Heart left ventricle (tissue), 13 donors: ENCODE data around the gene INTS2.

ENCODE experiments used
- CTCF ChIP-seq, 12 donors: fragments of 200-600 bp; sonication (generic) in 4 of 12; IDR thresholded peaks; one replicate each; pipeline versions ENCODE4 v1.5.0 to v1.8.0; 2018 to 2022; ENCODE audit warnings: antibody characterized with exemption in 12 of 12, mild to moderate bottlenecking in 5 of 12
- POLR2A ChIP-seq, 2 donors: fragments of 450-650 bp; IDR thresholded peaks; one replicate each; pipeline ENCODE4 v1.6.1; 2017; ENCODE audit warnings: antibody characterized with exemption in 2 of 2, mild to moderate bottlenecking in 2 of 2, moderate library complexity in 2 of 2
- donor health status: ischemic (EF 13 %, LVEDD 7.1; RV severe dilation, severe dysfunction).
- donor health status: DM: no; HTN: yes; CAD: no.
- donor health status: DM: no; HTN: no; CAD: no.
- donor health status: ischemic (EF 25% LVEDD 6.9; RV normal size, moderate dysfunction).
- donor health status: ischemic (EF 25% LVEDD 5.7; RV mildly dilated, moderate dysfunction).
- donor health status: ischemic (EF 35%, LVEDD 5.7; RV mildly dilated, moderate dysfunction).
- donor health status: nonischemic (EF 11% LVEDD 7.7; RV severe dilation, severe dysfunction).
- donor health status: DM: yes; HTN: yes; CAD: no.
- donor health status: PGD.
- donor health status: ischemic (EF 29% LVEDD 5.4; RV normal size, mild dysfunction).
- donor health status: nonischemic (EF 23%, LVEDD 6.1; RV moderate dilation, normal function).

GRCh38 chr17:61974115-61974514 lies 46.3 kb upstream of the INTS2 start:
- TF ChIP-seq CTCF (IDR thresholded peaks at IDR 0.05): no peak
- TF ChIP-seq POLR2A (IDR thresholded peaks at IDR 0.05): no peak
